OCI-LY7 (cell line): ENCODE data around the gene KRTAP10-3.
"Not testable (repeated sequence)": the region's sequence is repeated elsewhere in the genome, so short reads cannot be mapped to it uniquely, and the experiment has no call there.

ENCODE experiments used
- CTCF ChIP-seq: fragments of 200-600 bp; sonication (generic); conservative IDR thresholded peaks from 2 replicates; pipeline ENCODE4 v1.5.1; 2014; ENCODE audit warnings: mild to moderate bottlenecking, antibody characterized with exemption, low read length, moderate library complexity, mixed read lengths
- EZH2phosphoT487 ChIP-seq: fragments of 200-600 bp; sonication (generic); IDR thresholded peaks from 2 replicates; pipeline ENCODE4 v1.6.1; 2018; ENCODE audit warnings: low read depth, borderline replicate concordance, mild to moderate bottlenecking, mixed run types, antibody characterized with exemption, low read length, moderate library complexity, mixed read lengths

DNA sequence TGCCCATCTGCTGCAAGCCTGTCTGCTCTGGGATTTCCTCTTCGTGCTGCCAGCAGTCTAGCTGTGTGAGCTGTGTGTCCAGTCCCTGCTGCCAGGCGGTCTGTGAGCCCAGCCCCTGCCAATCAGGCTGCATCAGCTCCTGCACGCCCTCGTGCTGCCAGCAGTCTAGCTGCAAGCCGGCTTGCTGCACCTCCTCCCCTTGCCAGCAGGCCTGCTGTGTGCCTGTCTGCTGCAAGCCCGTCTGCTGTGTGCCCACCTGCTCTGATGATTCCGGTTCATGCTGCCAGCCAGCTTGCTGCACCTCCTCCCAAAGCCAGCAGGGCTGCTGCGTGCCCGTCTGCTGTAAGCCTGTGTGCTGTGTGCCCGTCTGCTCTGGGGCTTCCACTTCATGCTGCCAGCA lies 42.5 kb upstream of the KRTAP10-3 start:
- TF ChIP-seq CTCF, EZH2phosphoT487: not testable (repeated sequence)
